Stimulated activated naive CD8-positive, alpha-beta T cell treated with anti-CD3 and anti-CD28 coated beads, Interleukin-15, Interleukin-2, amounts not matched to agents 100 ng/mL and 50 ng/mL, for 24 hours (primary cell): ENCODE measurements around the gene GRAMD1A.

Source experiments
- H3K27ac Mint-ChIP-seq: one replicate; pipeline ENCODE4 v1.8.0; 2021; ENCODE audit warnings: mild to moderate bottlenecking, mixed read lengths
- H3K27me3 Mint-ChIP-seq: one replicate; pipeline ENCODE4 v1.8.0; 2021; ENCODE audit warnings: mixed read lengths
- H3K36me3 Mint-ChIP-seq: one replicate; pipeline ENCODE4 v1.8.0; 2021; ENCODE audit warnings: low read depth, mixed read lengths
- H3K4me1 Mint-ChIP-seq: one replicate; pipeline ENCODE4 v1.8.0; 2021; ENCODE audit warnings: low read depth, mixed read lengths
- H3K4me3 Mint-ChIP-seq: one replicate; pipeline ENCODE4 v1.8.0; 2021; ENCODE audit warnings: mild to moderate bottlenecking, mixed read lengths
- H3K9me3 Mint-ChIP-seq: one replicate; pipeline ENCODE4 v1.8.0; 2021; ENCODE audit warnings: mixed read lengths

GRAMD1A gene

GRCh38 chr19:35030257-35031071 lies 30.3 kb downstream of the GRAMD1A start, which contains the start of gene SCN1B:
TSS of gene SCN1B (plus strand) at chr19:35030470. CDS start at chr19:35030821, 351 bp downstream.
- Mint-ChIP-seq H3K27ac (peak within 1 kb of the TSS; percentile 28), H3K4me1 (peaks cover 9% of the 10 kb centered on the region), H3K9me3 (no peaks in the 10 kb centered on the region), H3K36me3 (peaks cover 29% of the 10 kb centered on the region), H3K4me3 (peak within 1 kb of the TSS; percentile 64), H3K27me3 (peaks cover 16% of the 10 kb centered on the region)

GRCh38 chr19:35031072-35031881 lies 31.2 kb downstream of the GRAMD1A start:
- Mint-ChIP-seq H3K27me3 (peaks cover 16% of the 10 kb centered on the region), H3K27ac (peak overlapping the region; percentile 28), H3K36me3 (peaks cover 22% of the 10 kb centered on the region), H3K4me3 (peak overlapping the region; percentile 64), H3K4me1 (peaks cover 9% of the 10 kb centered on the region), H3K9me3 (no peaks in the 10 kb centered on the region)

GRCh38 chr19:35032356-35032865 lies 32.3 kb downstream of the GRAMD1A start:
- peaks cover 16% of the 10 kb centered on the region for H3K27me3 Mint-ChIP-seq
- H3K27ac Mint-ChIP-seq, result no peak overlapping the region
- no peak overlapping the region for H3K4me3 Mint-ChIP-seq
- peaks cover 11% of the 10 kb centered on the region for H3K36me3 Mint-ChIP-seq
- no peaks in the 10 kb centered on the region for H3K9me3 Mint-ChIP-seq
- peaks cover 12% of the 10 kb centered on the region for H3K4me1 Mint-ChIP-seq

GRCh38 chr19:35033067-35034004 lies 33.2 kb downstream of the GRAMD1A start:
- Mint-ChIP-seq H3K36me3 (peaks cover 4% of the 10 kb centered on the region), H3K27me3 (peaks cover 16% of the 10 kb centered on the region), H3K4me1 (peaks cover 15% of the 10 kb centered on the region), H3K4me3 (no peak overlapping the region), H3K9me3 (no peaks in the 10 kb centered on the region), H3K27ac (no peak overlapping the region)

- peaks cover 15% of the 10 kb centered on the region for H3K4me1 Mint-ChIP-seq
- no peaks in the 10 kb centered on the region for H3K36me3 Mint-ChIP-seq
- peaks cover 16% of the 10 kb centered on the region for H3K27me3 Mint-ChIP-seq
- no peaks in the 10 kb centered on the region for H3K9me3 Mint-ChIP-seq
- no peak overlapping the region for H3K4me3 Mint-ChIP-seq
- no peak overlapping the region for H3K27ac Mint-ChIP-seq
Measured at GRCh38 chr19:35034005-35034502, 33.9 kb downstream of the GRAMD1A start.

- Mint-ChIP-seq H3K36me3 (no peaks in the 10 kb centered on the region), H3K4me1 (peaks cover 19% of the 10 kb centered on the region), H3K4me3 (no peak overlapping the region), H3K9me3 (no peaks in the 10 kb centered on the region), H3K27ac (no peak overlapping the region), H3K27me3 (peaks cover 16% of the 10 kb centered on the region)
Measured at GRCh38 chr19:35034588-35035382, 34.7 kb downstream of the GRAMD1A start.

- Mint-ChIP-seq H3K36me3 (no peaks in the 10 kb centered on the region), H3K4me1 (peaks cover 28% of the 10 kb centered on the region), H3K27ac (no peak overlapping the region), H3K27me3 (peaks cover 6% of the 10 kb centered on the region), H3K9me3 (no peaks in the 10 kb centered on the region), H3K4me3 (no peak overlapping the region)
Measured at GRCh38 chr19:35037716-35038622, 37.8 kb downstream of the GRAMD1A start.

- Mint-ChIP-seq H3K4me1 (peaks cover 28% of the 10 kb centered on the region), H3K27ac (no peak overlapping the region), H3K27me3 (peaks cover 6% of the 10 kb centered on the region), H3K36me3 (no peaks in the 10 kb centered on the region), H3K4me3 (no peak overlapping the region), H3K9me3 (no peaks in the 10 kb centered on the region)
Measured at GRCh38 chr19:35038623-35039512, 38.7 kb downstream of the GRAMD1A start.

GRCh38 chr19:35039881-35040825 lies 40.0 kb downstream of the GRAMD1A start:
- H3K27me3 Mint-ChIP-seq, result peaks cover 4% of the 10 kb centered on the region
- H3K36me3 Mint-ChIP-seq, result no peaks in the 10 kb centered on the region
- H3K9me3 Mint-ChIP-seq, result no peaks in the 10 kb centered on the region
- no peak overlapping the region for H3K27ac Mint-ChIP-seq
- H3K4me3 Mint-ChIP-seq, result peak overlapping the region; percentile 53
- peaks cover 35% of the 10 kb centered on the region for H3K4me1 Mint-ChIP-seq

GRCh38 chr19:35040826-35041547 lies 40.9 kb downstream of the GRAMD1A start:
- peaks cover 4% of the 10 kb centered on the region for H3K27me3 Mint-ChIP-seq
- peak overlapping the region; percentile 53 for H3K4me3 Mint-ChIP-seq
- peaks cover 42% of the 10 kb centered on the region for H3K4me1 Mint-ChIP-seq
- H3K9me3 Mint-ChIP-seq, result no peaks in the 10 kb centered on the region
- H3K36me3 Mint-ChIP-seq, result no peaks in the 10 kb centered on the region
- H3K27ac Mint-ChIP-seq, result peak overlapping the region; percentile 16
